GM23248 (cell line): ENCODE results near the gene NXNL2. TPM values are rescaled to one million over a fixed set of nuclear protein-coding genes. Genes with fewer than 3 reads are reported as not detected.
A peak's percentile ranks its signal among the peaks of the same experiment; 100 is the strongest.

Experiments used
- DNase-seq: peaks from one replicate; pipeline ENCODE4 v3.0.0-alpha.2; 2015
- H2AFZ ChIP-seq: fragments of 200-600 bp; sonication (generic); 2 replicates; pipeline ENCODE4 v1.6.1; 2016; ENCODE audit warnings: antibody characterized with exemption
- H3F3A ChIP-seq: fragments of 200-600 bp; sonication (generic); 2 replicates; pipeline ENCODE4 v1.6.1; 2016; ENCODE audit warnings: mild to moderate bottlenecking, antibody characterized with exemption, mixed run types; ENCODE audit not compliant: insufficient read depth
- H3K27ac ChIP-seq: fragments of 200-600 bp; sonication (generic); 2 replicates; pipeline ENCODE4 v1.5.1; 2016; ENCODE audit warnings: mild to moderate bottlenecking
- H3K27me3 ChIP-seq: fragments of 200-600 bp; sonication (generic); replicated peaks from 2 replicates; pipeline ENCODE4 v1.6.1; 2016; ENCODE audit warnings: mild to moderate bottlenecking; ENCODE audit not compliant: insufficient read depth
- H3K36me3 ChIP-seq: fragments of 200-600 bp; sonication (generic); 2 replicates; pipeline ENCODE4 v1.6.1; 2016; ENCODE audit warnings: low read depth, mild to moderate bottlenecking
- H3K4me1 ChIP-seq: fragments of 200-600 bp; sonication (generic); 2 replicates; pipeline ENCODE4 v1.6.1; 2016; ENCODE audit warnings: mild to moderate bottlenecking; ENCODE audit not compliant: insufficient read depth
- H3K4me2 ChIP-seq: fragments of 200-600 bp; sonication (generic); one replicate; pipeline ENCODE4 v1.6.1; 2016; ENCODE audit warnings: mild to moderate bottlenecking; ENCODE audit not compliant: unreplicated experiment
- H3K4me3 ChIP-seq: fragments of 200-600 bp; sonication (generic); 2 replicates; pipeline ENCODE4 v1.5.1; 2016; ENCODE audit warnings: mild to moderate bottlenecking
- H3K79me2 ChIP-seq: fragments of 200-600 bp; sonication (generic); 2 replicates; pipeline ENCODE4 v1.6.1; 2016; ENCODE audit warnings: mild to moderate bottlenecking; ENCODE audit not compliant: insufficient read depth
- H3K9ac ChIP-seq: fragments of 200-600 bp; sonication (generic); 2 replicates; pipeline ENCODE4 v1.6.1; 2016; ENCODE audit warnings: mild to moderate bottlenecking
- H3K9me2 ChIP-seq: fragments of 200-600 bp; sonication (generic); 2 replicates; pipeline ENCODE4 v1.6.1; 2016; ENCODE audit warnings: mixed run types, mild to moderate bottlenecking, moderate library complexity; ENCODE audit not compliant: insufficient read depth
- H3K9me3 ChIP-seq: fragments of 200-600 bp; sonication (generic); one replicate; pipeline ENCODE4 v1.6.1; 2017; ENCODE audit warnings: low read depth
- H4K20me1 ChIP-seq: fragments of 200-600 bp; sonication (generic); 2 replicates; pipeline ENCODE4 v1.6.0; 2016; ENCODE audit not compliant: insufficient read depth
- EZH2 ChIP-seq: fragments of 200-600 bp; sonication (generic); IDR thresholded peaks from 2 replicates; pipeline ENCODE4 v1.6.1; 2018; ENCODE audit warnings: antibody characterized with exemption, mild to moderate bottlenecking; ENCODE audit not compliant: insufficient read depth, poor library complexity, severe bottlenecking
- EZH2phosphoT487 ChIP-seq: fragments of 200-600 bp; sonication (generic); IDR thresholded peaks from 2 replicates; pipeline ENCODE4 v1.6.1; 2018; ENCODE audit warnings: antibody characterized with exemption, moderate library complexity, mild to moderate bottlenecking, low read depth; ENCODE audit not compliant: insufficient read depth
- WGBS, 2 experiments: methylation state at CpG; one replicate each; pipeline ENCODE4 v1.1.6; 2015 to 2017; ENCODE audit warnings: low lambda C conversion rate in 2 of 2, low coverage in 1 of 2; ENCODE audit errors: missing lambda C conversion rate in 2 of 2; 5-methylcytosine and 5-hydroxymethylcytosine counted together
- in situ Hi-C: fragments of 300-500 bp; cut with MboI; formaldehyde crosslinking; loops from 2 replicates; pipeline ENCODE4 v1.15.0; 2020
- polyA plus RNA-seq: library from polyadenylated mRNA; unstranded; fragments of >200 nt; fragmentation: Nextera tagmentation; extraction: Ambion mirVana; gene quantifications from 2 replicates; pipeline ENCODE4 v1.2.1, GENCODE V29; 2016
- total RNA-seq: library from RNA; depleted of rRNA; stranded (reverse); fragments of >200 nt; shearing (Covaris generic); gene quantifications from 2 replicates; pipeline ENCODE4 v1.2.3, GENCODE V29; 2014

NXNL2 gene
- total and polyA plus RNA-seq, 2 experiments from 2014 or later = 1.4 to 3.1 TPM

DNA sequence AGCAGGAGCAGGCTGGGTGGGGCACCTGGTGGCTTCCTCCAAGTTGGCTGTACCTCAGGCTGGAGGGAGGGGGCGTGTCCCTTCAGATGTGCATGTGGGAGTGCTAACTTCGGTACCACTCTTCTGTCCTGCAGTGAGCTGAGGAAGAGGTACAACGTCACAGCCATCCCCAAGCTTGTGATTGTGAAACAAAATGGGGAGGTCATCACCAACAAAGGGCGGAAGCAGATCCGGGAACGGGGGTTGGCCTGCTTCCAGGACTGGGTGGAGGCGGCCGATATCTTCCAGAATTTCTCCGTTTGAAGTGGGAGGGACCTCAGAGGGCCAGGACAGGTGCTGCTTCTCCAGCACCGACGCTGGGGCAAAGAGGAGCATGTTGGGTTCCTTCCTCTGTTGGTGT lies 9.3 kb downstream of the NXNL2 start:
- Histone ChIP-seq H4K20me1 (no peaks in the 10 kb centered on the region), H3K27ac (no peak overlapping the region), H3K4me3 (no peak overlapping the region), H3K79me2 (no peaks in the 10 kb centered on the region), H2AFZ (no peak overlapping the region), H3K9me2 (no peaks in the 10 kb centered on the region), H3K9me3 (no peaks in the 10 kb centered on the region), H3K4me1 (no peaks in the 10 kb centered on the region), H3K4me2 (no peak overlapping the region), H3K9ac (no peak overlapping the region), H3K36me3 (no peaks in the 10 kb centered on the region), H3F3A (no peaks in the 10 kb centered on the region), H3K27me3 (no peaks in the 10 kb centered on the region)
- no peak for DNase-seq
- TF ChIP-seq EZH2 = no peak
- 32 to 34% methylated on average over 11 of the region's 11 CpGs for WGBS, 2 experiments
- in situ Hi-C loops = no loop called here

- Histone ChIP-seq H3K9me3 (no peaks in the 10 kb centered on the region), H4K20me1 (no peaks in the 10 kb centered on the region), H3K79me2 (no peaks in the 10 kb centered on the region), H3K27ac (no peak overlapping the region), H3F3A (no peaks in the 10 kb centered on the region), H3K4me2 (no peak overlapping the region), H3K9ac (no peak overlapping the region), H3K4me1 (no peaks in the 10 kb centered on the region), H3K4me3 (no peak overlapping the region), H2AFZ (no peak overlapping the region), H3K27me3 (no peaks in the 10 kb centered on the region), H3K36me3 (no peaks in the 10 kb centered on the region), H3K9me2 (no peaks in the 10 kb centered on the region)
- TF ChIP-seq EZH2 = no peak
- TF ChIP-seq EZH2phosphoT487 = no peak
- in situ Hi-C loops = no loop called here
- no peak for DNase-seq
- 32 to 44% methylated on average over 2 of the region's 2 CpGs for WGBS, 2 experiments
Observed at GRCh38 chr9:88551546-88552137, 16.7 kb downstream of the NXNL2 start.

DNA sequence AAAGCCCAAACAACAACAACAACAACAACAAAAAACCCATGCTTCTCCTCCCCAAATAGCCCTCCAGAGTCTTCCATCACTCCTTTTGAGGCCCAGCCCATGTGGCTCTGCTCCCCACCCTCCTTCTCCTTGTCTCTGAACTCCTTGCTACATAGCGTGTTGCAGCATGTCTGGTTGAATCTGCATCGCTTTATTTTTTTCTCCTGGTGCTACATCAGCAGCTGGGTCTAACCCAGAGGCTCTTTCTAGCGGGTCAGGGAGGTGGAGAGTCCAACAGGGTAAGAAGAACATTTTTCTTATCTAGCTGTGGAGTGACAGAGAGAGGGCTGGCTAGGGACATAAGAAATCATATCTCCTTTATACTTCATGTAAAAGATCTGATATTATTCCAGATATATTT lies 18.4 kb downstream of the NXNL2 start:
- no peak for DNase-seq
- no peak overlapping the region for H3K9ac ChIP-seq
- in situ Hi-C loops = no loop called here
- H4K20me1 ChIP-seq = no peaks in the 10 kb centered on the region
- no peaks in the 10 kb centered on the region for H3K27me3 ChIP-seq
- no peaks in the 10 kb centered on the region for H3K9me2 ChIP-seq
- TF ChIP-seq EZH2phosphoT487 (no peak), EZH2 (no peak)
- H3K27ac ChIP-seq = no peak overlapping the region
- H3K4me1 ChIP-seq = no peaks in the 10 kb centered on the region
- H3F3A ChIP-seq = no peaks in the 10 kb centered on the region
- no peaks in the 10 kb centered on the region for H3K36me3 ChIP-seq
- H3K4me2 ChIP-seq = no peak overlapping the region
- H3K9me3 ChIP-seq = no peaks in the 10 kb centered on the region
- H2AFZ ChIP-seq = no peak overlapping the region
- no peaks in the 10 kb centered on the region for H3K79me2 ChIP-seq
- no peak overlapping the region for H3K4me3 ChIP-seq
- 84% methylated on average over 3 of the region's 3 CpGs for WGBS, 2 experiments

DNA sequence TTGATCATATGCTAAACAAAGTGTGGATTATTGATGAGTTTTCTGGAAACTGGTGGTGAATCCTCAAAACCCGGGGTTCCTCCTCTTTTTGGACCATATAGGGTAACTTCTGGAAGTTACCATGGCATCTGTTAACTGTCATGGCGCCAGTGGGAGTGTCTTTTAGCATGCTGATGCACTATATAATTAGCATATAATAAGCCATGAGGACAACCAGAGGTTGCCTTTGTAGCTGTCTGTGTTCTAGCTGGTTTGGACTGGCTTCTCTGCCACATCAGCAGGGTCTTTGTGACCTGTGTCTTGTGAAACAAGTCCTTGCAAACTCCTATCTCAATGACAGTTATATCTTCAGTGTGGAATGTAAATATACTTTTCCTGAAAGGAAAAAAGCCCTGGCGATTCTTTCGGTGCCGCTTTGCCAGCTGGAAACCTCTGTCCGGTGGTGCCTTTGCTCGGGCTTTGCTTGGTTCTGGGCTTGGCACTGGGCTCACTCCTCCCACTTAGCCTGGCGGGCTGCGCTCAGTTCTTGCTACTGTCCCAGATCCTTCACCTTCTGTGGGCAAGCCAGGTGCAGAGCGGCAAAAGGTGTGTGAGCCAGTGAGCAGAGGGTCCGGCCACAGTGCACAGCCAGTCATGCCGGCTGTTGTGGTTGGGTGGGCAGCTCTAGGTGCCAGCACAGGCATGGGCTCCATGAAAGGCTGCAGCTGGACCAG lies 20.4 kb downstream of the NXNL2 start:
- Histone ChIP-seq H3K9ac (no peak overlapping the region), H3K9me3 (no peaks in the 10 kb centered on the region), H4K20me1 (no peaks in the 10 kb centered on the region), H3K36me3 (no peaks in the 10 kb centered on the region), H3K79me2 (no peaks in the 10 kb centered on the region), H3K27ac (no peak overlapping the region), H3K4me1 (no peaks in the 10 kb centered on the region), H3F3A (no peaks in the 10 kb centered on the region), H2AFZ (no peak overlapping the region), H3K4me3 (no peak overlapping the region), H3K27me3 (no peaks in the 10 kb centered on the region), H3K9me2 (no peaks in the 10 kb centered on the region), H3K4me2 (no peak overlapping the region)
- no peak for DNase-seq
- TF ChIP-seq EZH2 (no peak), EZH2phosphoT487 (no peak)
- in situ Hi-C loops = no loop called here
- 72 to 77% methylated on average over 12 of the region's 12 CpGs for WGBS, 2 experiments

DNA sequence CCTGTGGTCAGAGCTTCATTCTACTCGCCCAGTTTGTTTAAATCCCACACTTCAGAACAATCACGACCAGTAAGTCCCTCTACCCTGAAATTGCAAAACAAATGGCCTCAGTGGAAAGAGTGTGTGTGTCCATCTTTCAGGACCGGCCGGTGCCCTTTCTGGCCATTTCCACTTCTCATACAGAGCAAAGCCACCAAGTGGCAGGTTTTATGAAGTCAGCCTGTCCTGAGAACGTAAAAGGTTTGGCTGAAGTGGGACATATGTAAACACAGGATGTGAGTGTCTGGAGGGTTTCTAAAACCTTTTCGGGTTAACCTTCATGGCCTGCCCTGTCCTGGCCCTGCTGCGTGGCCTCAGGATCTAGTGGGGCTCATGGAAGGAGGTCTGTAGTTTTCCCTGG lies 24.7 kb downstream of the NXNL2 start:
- Histone ChIP-seq H3K4me1 (no peaks in the 10 kb centered on the region), H2AFZ (no peak overlapping the region), H3K4me3 (no peak overlapping the region), H3K27ac (no peak overlapping the region), H3K79me2 (no peaks in the 10 kb centered on the region), H3F3A (no peaks in the 10 kb centered on the region), H3K9me3 (no peaks in the 10 kb centered on the region), H3K4me2 (no peak overlapping the region), H4K20me1 (no peaks in the 10 kb centered on the region), H3K36me3 (no peaks in the 10 kb centered on the region), H3K9me2 (no peaks in the 10 kb centered on the region), H3K9ac (no peak overlapping the region), H3K27me3 (no peaks in the 10 kb centered on the region)
- in situ Hi-C loops = no loop called here
- WGBS, 2 experiments = 65% methylated on average over 7 of the region's 7 CpGs
- TF ChIP-seq EZH2phosphoT487 (no peak), EZH2 (no peak)
- peak; percentile 14 for DNase-seq
